Small intestine (tissue), 7 donors: ENCODE measurements around the gene CETN1. TPM values are rescaled to one million over a fixed set of nuclear protein-coding genes. Genes with fewer than 3 reads are reported as not detected.
A peak's percentile ranks its signal among the peaks of the same experiment; 100 is the strongest.

Source experiments
- DNase-seq, 2 donors: peaks; one replicate each; pipeline versions ENCODE4 v3.0.0 to v3.0.0-alpha.2; 2013
- FAIRE-seq: peaks from 2 replicates; lab custom pipeline; 2012; peaks lifted over from hg19 to GRCh38; lab: Jason Lieb, UNC
- H3K27ac ChIP-seq, 3 donors: one replicate each; pipeline ENCODE4 v1.5.1; 2013; ENCODE audit warnings: low read length in 2 of 3, mild to moderate bottlenecking in 2 of 3, control low read depth in 1 of 3, inconsistent platforms in 1 of 3, low read depth in 1 of 3, moderate library complexity in 1 of 3
- H3K27me3 ChIP-seq, 3 donors: one replicate each; pipeline ENCODE4 v1.6.1; 2013; ENCODE audit warnings: low read length in 3 of 3, inconsistent platforms in 1 of 3; ENCODE audit not compliant: control insufficient read depth in 3 of 3, insufficient read depth in 3 of 3
- H3K36me3 ChIP-seq, 3 donors: one replicate each; pipeline ENCODE4 v1.6.1; 2013; ENCODE audit warnings: low read length in 3 of 3, inconsistent platforms in 1 of 3, low read depth in 1 of 3, mild to moderate bottlenecking in 1 of 3, moderate library complexity in 1 of 3; ENCODE audit not compliant: control insufficient read depth in 3 of 3, insufficient read depth in 2 of 3
- H3K4me1 ChIP-seq, 3 donors: one replicate each; pipeline ENCODE4 v1.6.1; 2013; ENCODE audit warnings: low read length in 2 of 3, inconsistent platforms in 1 of 3, low read depth in 1 of 3, mild to moderate bottlenecking in 1 of 3, moderate library complexity in 1 of 3; ENCODE audit not compliant: control insufficient read depth in 3 of 3, insufficient read depth in 2 of 3
- H3K4me3 ChIP-seq, 3 donors: one replicate each; pipeline ENCODE4 v1.5.1; 2013; ENCODE audit warnings: low read length in 3 of 3, control low read depth in 1 of 3, inconsistent platforms in 1 of 3, low read depth in 1 of 3, mild to moderate bottlenecking in 1 of 3, moderate library complexity in 1 of 3
- H3K9me3 ChIP-seq, 2 donors: one replicate each; pipeline ENCODE4 v1.6.1; 2013; ENCODE audit warnings: low read depth in 1 of 2, low read length in 1 of 2; ENCODE audit not compliant: control insufficient read depth in 2 of 2, insufficient read depth in 1 of 2
- WGBS, 3 donors: extraction: QIAGEN DNeasy Blood & Tissue Kit; methylation state at CpG; one replicate each; pipeline ENCODE4 v1.1.7; 2013; 5-methylcytosine and 5-hydroxymethylcytosine counted together
- polyA plus RNA-seq, 4 donors: library from polyadenylated mRNA; stranded (reverse) in 3 of 4; unstranded in 1 of 4; fragments of 200-250 nt in 3 of 4; fragments of 120-200 nt in 1 of 4; gene quantifications; one replicate each; pipeline versions ENCODE4 v1.2.1 to v1.2.3, GENCODE V29; 2013
- donor health status: healthy with polysubstance abuse.
- donor health status: control.
- donor health status: control.
- donor health status: Bipolar disorder and iron deficiency.
- donor health status: healthy.

The CETN1 gene
- polyA plus RNA-seq, 4 donors = not detected

- 28 to 58% (median 35%) methylated on average over 6 of the region's 6 CpGs for WGBS, 3 donors
- Histone ChIP-seq H3K4me3 (no peak overlapping the region), H3K36me3 (no peaks in the 10 kb centered on the region), H3K4me1 (no peaks in the 10 kb centered on the region), H3K9me3 (no peaks in the 10 kb centered on the region), H3K27ac (no peak overlapping the region), H3K27me3 (peaks cover 0 to 4% (median 0%) of the 10 kb centered on the region in 3 donors)
- FAIRE-seq = no peak
- DNase-seq = peak in 1 of 2 donors; percentile 25
Observed at GRCh38 chr18:622289-622688, 42.1 kb downstream of the CETN1 start.

GRCh38 chr18:623761-624620 lies 43.8 kb downstream of the CETN1 start:
- FAIRE-seq = no peak
- 42 to 56% (median 51%) methylated on average over 11 of the region's 11 CpGs for WGBS, 3 donors

DNA sequence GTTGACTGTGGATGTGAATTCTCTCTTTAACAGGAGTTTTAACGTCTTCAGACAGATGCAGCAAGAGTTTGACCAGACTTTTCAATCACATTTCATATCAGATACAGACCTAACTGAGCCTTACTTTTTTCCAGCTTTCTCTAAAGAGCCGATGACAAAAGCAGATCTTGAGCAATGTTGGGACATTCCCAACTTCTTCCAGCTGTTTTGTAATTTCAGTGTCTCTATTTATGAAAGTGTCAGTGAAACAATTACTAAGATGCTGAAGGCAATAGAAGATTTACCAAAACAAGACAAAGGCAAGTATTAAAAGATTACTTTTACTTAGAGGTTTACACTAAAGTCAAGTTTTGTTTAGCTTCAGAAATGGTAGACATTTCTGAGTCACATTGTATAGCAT lies 47.1 kb downstream of the CETN1 start:
- 68 to 75% (median 74%) methylated on average over 2 of the region's 2 CpGs for whole genome bisulfite sequencing, 3 donors
- H3K36me3 ChIP-seq = no peaks in the 10 kb centered on the region
- peaks cover 0 to 2% (median 0%) of the 10 kb centered on the region in 3 donors for H3K27me3 ChIP-seq
- DNase-seq (no peak), FAIRE-seq (no peak)
- no peak overlapping the region for H3K4me3 ChIP-seq
- H3K9me3 ChIP-seq = no peaks in the 10 kb centered on the region
- no peaks in the 10 kb centered on the region for H3K4me1 ChIP-seq
- H3K27ac ChIP-seq = no peak overlapping the region

More at GRCh38 chr18:623761-624620, 43.8 kb downstream of the CETN1 start:
- Histone ChIP-seq H3K4me1 (no peaks in the 10 kb centered on the region), H3K36me3 (no peaks in the 10 kb centered on the region), H3K9me3 (no peaks in the 10 kb centered on the region), H3K4me3 (no peak overlapping the region), H3K27ac (no peak overlapping the region), H3K27me3 (no peaks in the 10 kb centered on the region)
- peak; percentile 73 to 79 for DNase-seq

DNA sequence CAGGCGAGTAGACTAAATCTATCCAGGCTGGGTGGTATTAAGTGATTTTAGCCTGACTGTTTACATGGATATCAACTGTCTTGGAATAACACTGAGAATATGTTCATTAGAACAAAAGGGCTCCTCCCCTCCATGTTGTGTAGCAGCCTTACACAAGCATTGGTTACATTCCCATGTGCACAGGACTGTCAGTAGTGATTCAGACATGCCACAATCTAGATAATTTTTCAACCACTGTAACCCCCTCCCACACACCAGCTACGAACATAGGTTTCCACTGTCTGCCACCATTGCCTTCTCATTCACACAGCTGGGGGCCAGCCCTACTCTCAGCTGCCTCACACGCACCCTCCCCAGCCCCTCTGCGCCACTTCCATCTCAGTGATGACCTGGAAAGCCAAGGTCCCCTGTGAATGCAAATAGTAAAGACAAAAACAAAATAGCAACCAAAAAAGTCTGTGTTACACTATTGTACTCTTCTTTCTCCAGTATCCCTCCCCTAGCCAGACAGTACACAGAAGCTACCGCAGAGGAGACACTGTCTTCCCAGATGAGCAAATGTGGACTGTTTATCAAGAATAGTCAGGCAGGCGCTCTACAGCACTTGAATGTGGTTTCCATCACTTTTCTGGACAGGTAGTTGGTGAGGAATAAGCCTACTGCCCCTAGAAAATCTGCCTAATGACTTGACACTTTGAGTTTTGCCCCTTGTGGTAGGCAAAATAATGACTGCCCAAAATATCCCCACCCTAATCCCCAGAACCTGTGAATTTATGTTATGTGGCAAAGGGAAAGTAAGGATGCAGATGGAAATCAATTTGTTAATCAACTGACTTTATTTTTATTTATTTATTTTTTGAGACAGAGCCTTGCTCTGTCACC lies 49.3 kb downstream of the CETN1 start:
- Histone ChIP-seq H3K9me3 (no peaks in the 10 kb centered on the region), H3K27ac (no peak overlapping the region), H3K4me1 (no peaks in the 10 kb centered on the region), H3K27me3 (peaks cover 0 to 2% (median 0%) of the 10 kb centered on the region in 3 donors), H3K4me3 (no peak overlapping the region), H3K36me3 (no peaks in the 10 kb centered on the region)
- FAIRE-seq = no peak
- 72 to 87% (median 84%) methylated on average over 6 of the region's 6 CpGs for WGBS, 3 donors
- no peak for DNase-seq

DNA sequence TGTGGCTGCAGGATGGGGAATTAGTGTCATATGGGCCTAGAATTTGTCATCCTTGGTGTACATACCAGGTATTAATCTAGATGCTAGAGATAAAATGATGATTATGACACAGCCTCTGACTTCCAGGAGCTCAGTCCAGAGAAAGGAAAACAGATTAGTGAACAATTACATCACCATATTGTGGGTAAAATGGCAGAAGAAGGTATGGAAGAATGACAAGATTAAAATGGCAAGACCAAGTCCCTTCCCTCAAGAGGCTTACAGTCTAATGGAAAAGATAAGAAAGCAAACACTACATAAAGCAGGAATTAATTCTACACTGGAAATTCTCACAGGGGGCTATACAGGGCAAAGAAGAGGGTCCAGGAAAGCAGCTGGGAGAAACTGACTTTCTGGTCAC lies 51.4 kb downstream of the CETN1 start:
- no peak overlapping the region for H3K4me3 ChIP-seq
- FAIRE-seq (no peak), DNase-seq (no peak)
- H3K36me3 ChIP-seq = no peaks in the 10 kb centered on the region
- H3K27ac ChIP-seq = no peak overlapping the region
- peaks cover 0 to 4% (median 2%) of the 10 kb centered on the region in 3 donors for H3K27me3 ChIP-seq
- H3K9me3 ChIP-seq = no peaks in the 10 kb centered on the region
- H3K4me1 ChIP-seq = no peaks in the 10 kb centered on the region

Other genes starting within 250 kb of the CETN1 start
- gene COLEC12, start 79.7 kb upstream of the CETN1 start, polyA plus RNA-seq = 1 to 10 TPM in 2 of 4 donors, under 1 TPM in 2; 0.22 to 5.4 (median 2.0) TPM
- under 1 TPM in 2 of 4 donors, not detected in 2; 0.13 to 0.64 TPM for gene CLUL1, start 16.6 kb downstream of the CETN1 start, polyA plus RNA-seq
- 10 to 100 TPM in 2 of 4 donors, 1 to 10 TPM in 2; 6.2 to 74.6 (median 31.4) TPM for gene TYMS, start 77.3 kb downstream of the CETN1 start, polyA plus RNA-seq
- 100 to 1,000 TPM in 1 of 4 donors, 10 to 100 TPM in 3; 35.4 to 327 (median 62.5) TPM for gene ENOSF1, start 132.2 kb downstream of the CETN1 start, polyA plus RNA-seq
- 10 to 100 TPM; 35.9 to 47.1 (median 39.8) TPM for gene YES1, start 231.9 kb downstream of the CETN1 start, polyA plus RNA-seq